ENCODE results near the gene ZMYND8.

- TF ChIP-seq POLR2A (IDR thresholded peaks at IDR 0.05; ENCODE audit: low read depth, low read length): no peak
- no peak for TF ChIP-seq POLR2AphosphoS5 (IDR thresholded peaks at IDR 0.05; ENCODE audit: low read depth, low read length)
- no peak for TF ChIP-seq SPI1 (IDR thresholded peaks at IDR 0.05; ENCODE audit: low read depth, low read length)
- TF ChIP-seq PAX5 (IDR thresholded peaks at IDR 0.05; ENCODE audit: insufficient read depth, low read length, severe bottlenecking): no peak
- no peak for TF ChIP-seq POU2F2 (IDR thresholded peaks at IDR 0.05; ENCODE audit: low read depth, low read length)
- TF ChIP-seq TAF1 (IDR thresholded peaks at IDR 0.05; ENCODE audit: low read depth, low read length): no peak
Observed at GRCh38 chr20:47353239-47353691, 3.2 kb downstream of the ZMYND8 start.
